Measurements from ENCODE around the gene VPS72.

DNA sequence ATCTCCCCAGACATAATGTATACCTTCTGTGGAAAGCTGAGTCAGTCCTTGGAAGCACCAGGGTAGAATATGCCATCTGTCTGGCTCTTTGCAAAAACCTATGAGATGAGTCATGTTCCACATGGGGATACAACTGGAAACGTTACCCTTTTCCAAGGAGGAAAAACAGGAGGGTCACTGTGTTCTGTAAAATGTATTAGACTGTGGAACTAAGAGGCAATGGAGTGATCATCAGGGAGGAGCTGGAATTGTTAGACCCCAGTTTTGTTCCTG is 48.4 kb upstream of the VPS72 start:
- no peak for TF ChIP-seq EP300 (IDR thresholded peaks at IDR 0.05)
- no peak for TF ChIP-seq POLR2A (IDR thresholded peaks at IDR 0.05)
- TF ChIP-seq, protein P1, sequence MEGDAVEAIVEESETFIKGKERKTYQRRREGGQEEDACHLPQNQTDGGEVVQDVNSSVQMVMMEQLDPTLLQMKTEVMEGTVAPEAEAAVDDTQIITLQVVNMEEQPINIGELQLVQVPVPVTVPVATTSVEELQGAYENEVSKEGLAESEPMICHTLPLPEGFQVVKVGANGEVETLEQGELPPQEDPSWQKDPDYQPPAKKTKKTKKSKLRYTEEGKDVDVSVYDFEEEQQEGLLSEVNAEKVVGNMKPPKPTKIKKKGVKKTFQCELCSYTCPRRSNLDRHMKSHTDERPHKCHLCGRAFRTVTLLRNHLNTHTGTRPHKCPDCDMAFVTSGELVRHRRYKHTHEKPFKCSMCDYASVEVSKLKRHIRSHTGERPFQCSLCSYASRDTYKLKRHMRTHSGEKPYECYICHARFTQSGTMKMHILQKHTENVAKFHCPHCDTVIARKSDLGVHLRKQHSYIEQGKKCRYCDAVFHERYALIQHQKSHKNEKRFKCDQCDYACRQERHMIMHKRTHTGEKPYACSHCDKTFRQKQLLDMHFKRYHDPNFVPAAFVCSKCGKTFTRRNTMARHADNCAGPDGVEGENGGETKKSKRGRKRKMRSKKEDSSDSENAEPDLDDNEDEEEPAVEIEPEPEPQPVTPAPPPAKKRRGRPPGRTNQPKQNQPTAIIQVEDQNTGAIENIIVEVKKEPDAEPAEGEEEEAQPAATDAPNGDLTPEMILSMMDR (IDR thresholded peaks at IDR 0.05), result no peak
